ENCODE results near the gene HNRNPCL1.
"Not testable (repeated sequence)": the region's sequence is repeated elsewhere in the genome, so short reads cannot be mapped to it uniquely, and the experiment has no call there.

The HNRNPCL1 gene

DNA sequence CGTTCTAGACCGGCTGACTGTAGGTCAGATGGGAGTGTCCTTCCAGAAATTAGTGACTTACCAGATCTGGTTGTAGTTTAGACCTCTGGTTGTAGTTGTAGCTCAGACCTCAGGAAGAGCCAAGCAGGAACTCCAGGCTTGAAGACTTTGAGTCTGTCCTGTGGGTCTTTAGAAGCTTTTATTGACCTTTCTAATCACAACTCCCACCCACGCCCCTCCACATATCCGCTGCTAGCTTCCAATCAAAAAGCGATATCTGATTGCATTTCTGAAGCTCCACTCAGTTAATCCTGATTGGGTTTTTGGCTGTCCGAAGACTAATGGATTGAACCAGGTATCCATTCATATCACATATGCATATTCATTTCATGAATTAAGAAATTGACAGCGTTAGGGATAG lies at the start of gene HNRNPCL1:
Gene HNRNPCL1, minus strand, starts transcription at position 101 of the 400 bp plus-strand sequence. CDS start 431 bp downstream, outside the sequence.
- DNase-seq: not testable (repeated sequence)

GRCh38 chr1:12898170-12898569 lies 49.6 kb upstream of the HNRNPCL1 start, which contains the start of gene PRAMEF10:
Gene PRAMEF10 (minus strand): TSS chr1:12898270. CDS start chr1:12895847, 2,423 bp downstream.
- DNase-seq: not testable (repeated sequence)

DNA sequence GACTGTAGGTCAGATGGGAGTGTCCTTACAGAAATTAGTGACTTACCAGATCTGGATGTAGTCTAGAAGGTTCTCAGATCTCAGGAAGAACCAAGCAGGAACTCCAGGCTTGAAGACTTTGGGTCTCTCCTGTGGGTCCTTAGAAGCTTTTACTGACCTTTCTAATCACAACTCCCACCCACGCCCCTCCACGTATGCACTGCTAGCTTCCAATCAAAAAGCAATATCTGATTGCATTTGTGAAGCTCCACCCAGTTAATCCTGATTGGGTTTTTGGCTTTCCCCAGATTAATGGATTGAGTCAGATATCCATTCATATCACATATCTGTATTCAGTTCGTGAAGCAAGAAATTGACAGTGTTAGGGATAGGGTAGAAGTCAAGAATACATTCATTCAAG lies 37.6 kb upstream of the HNRNPCL1 start, which contains the start of gene PRAMEF4:
Gene PRAMEF4, minus strand, starts transcription at position 101 of the 400 bp plus-strand sequence. CDS start 2,807 bp downstream, outside the sequence.
- not testable (repeated sequence) for DNase-seq

DNA sequence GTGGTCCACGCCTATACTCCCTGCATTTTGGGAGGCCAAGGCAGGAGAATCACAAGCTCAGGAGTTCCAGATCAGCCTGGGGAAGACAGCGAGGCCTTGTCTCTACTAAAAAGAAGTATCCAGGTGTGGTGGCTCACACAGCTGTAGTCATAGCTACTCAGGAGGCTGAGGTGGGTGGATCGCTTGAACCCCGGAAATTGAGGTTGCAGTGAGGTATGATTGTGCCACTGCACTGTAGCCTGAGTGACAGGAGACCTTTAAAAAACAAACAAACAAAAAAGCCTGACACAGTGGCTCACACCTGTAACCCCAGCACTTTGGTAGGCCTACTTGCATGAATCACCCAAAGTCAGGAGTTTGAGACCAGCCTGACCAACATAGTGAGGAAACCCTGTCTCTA lies 29.9 kb upstream of the HNRNPCL1 start:
- DNase-seq: not testable (repeated sequence)

GRCh38 chr1:12863131-12863880 lies 14.8 kb upstream of the HNRNPCL1 start:
- not testable (repeated sequence) for DNase-seq

- DNase-seq: not testable (repeated sequence)
Observed at GRCh38 chr1:12856786-12857185, 8.3 kb upstream of the HNRNPCL1 start, which contains the start of gene PRAMEF2. Gene PRAMEF2 (plus strand): TSS chr1:12857086. CDS start chr1:12859010, 1,924 bp downstream.

DNA sequence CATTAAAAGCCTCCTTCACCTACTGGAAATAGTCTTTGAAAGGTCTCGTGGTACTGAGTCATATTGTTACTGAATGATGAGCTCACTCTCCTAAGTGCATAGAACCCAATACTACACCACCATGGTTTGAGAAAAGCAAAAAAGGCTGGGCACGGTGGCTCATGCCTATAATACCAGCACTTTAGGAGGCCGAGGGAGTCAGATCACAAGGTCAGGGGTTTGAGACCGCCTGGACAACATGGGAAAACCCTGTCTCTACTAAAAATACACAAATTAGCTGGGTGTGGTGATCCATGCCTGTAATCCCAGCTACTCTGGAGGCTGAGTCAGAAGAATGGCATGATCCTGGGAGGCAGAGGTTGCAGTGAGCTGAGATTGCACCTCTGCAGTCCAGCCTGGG lies 3.3 kb upstream of the HNRNPCL1 start:
- DNase-seq: no peak

DNA sequence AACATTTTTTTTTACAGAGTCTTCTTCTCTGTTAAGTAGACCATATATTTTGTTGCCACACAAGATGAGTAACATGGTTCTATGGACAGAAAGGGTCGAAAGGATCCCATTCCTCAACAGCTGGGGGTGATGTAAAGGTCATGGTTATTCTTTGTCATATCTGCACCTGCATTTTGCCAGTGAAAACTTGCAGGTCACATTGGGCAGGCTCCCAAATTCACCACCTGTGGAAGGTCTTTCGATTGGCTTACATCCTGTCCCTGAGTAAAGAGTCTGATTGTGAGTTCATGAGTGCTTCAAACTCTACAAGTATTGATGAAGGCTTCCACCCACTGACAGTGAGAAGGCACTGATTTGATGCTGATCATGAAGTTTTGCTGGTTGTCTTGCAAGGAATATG lies 15.3 kb downstream of the HNRNPCL1 start:
- DNase-seq: not testable (repeated sequence)

GRCh38 chr1:12831310-12831709 lies 17.2 kb downstream of the HNRNPCL1 start, which contains the start of gene PRAMEF11:
Gene PRAMEF11 (minus strand): TSS chr1:12831410. CDS start chr1:12828789, 2,621 bp downstream.
- not testable (repeated sequence) for DNase-seq

GRCh38 chr1:12819061-12819460 lies 29.5 kb downstream of the HNRNPCL1 start:
- DNase-seq: not testable (repeated sequence)

DNA sequence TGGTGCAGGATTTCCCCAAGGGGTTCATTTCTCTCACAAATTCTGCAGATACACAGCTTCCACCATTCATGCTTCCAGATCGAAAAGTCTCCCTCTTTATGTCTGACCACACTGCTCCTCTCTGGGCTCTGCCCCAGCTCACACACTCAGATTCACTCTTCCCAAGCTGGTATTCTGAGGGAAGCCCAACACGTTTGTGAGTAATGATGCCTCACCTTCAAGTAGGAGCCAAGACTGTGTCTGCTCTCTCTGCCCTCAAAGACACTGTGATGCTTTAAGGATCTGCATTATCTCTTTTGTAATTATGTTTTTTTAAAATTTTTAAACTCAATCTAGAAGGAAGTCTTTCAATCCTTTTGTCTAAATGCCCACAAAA lies 37.1 kb downstream of the HNRNPCL1 start:
- DNase-seq: no peak

- no peak for DNase-seq
Observed at GRCh38 chr1:12810691-12811408, 37.7 kb downstream of the HNRNPCL1 start.

GRCh38 chr1:12809933-12810332 lies 38.6 kb downstream of the HNRNPCL1 start:
- DNase-seq: no peak

DNA sequence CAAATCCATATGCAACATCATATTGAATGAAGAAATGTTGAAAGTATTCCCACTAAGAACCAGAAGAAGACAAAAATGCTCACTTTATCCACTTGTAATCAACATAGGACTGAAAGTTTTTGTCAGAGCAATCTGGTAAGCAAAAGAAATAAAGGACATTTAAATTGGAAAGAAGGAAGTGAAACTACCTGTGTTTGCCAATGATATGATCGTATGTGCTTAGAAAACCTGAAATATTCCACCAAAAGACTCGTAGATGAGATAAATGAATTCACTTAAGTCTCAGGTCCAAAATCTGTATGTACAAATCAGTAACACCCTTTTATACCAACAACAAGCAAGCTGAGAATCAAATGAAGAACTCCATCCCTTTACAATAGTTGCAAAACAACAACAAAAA lies 48.8 kb downstream of the HNRNPCL1 start:
- no peak for DNase-seq

- no peak for DNase-seq
Observed at GRCh38 chr1:12798911-12799310, 49.6 kb downstream of the HNRNPCL1 start.

Data from bone marrow (tissue), 2 donors.